HepG2 (cell line): ENCODE measurements around the gene BICDL2. TPM values are rescaled to one million over a fixed set of nuclear protein-coding genes. Genes with fewer than 3 reads are reported as not detected.

Experiments used
- DNMT1 ChIP-seq: sonication (generic); formaldehyde crosslinking; IDR thresholded peaks from 2 replicates; pipeline ENCODE4 v1.5.1; 2020; ENCODE audit warnings: mild to moderate bottlenecking, missing genetic modification reagents
- FOXJ3 ChIP-seq: sonication (generic); formaldehyde crosslinking; IDR thresholded peaks from 2 replicates; pipeline ENCODE4 v1.4.0; 2020; ENCODE audit warnings: missing genetic modification reagents, mild to moderate bottlenecking, borderline replicate concordance
- HOXD1 ChIP-seq: sonication (generic); formaldehyde crosslinking; IDR thresholded peaks from 2 replicates; pipeline ENCODE4 v1.5.0; 2020; ENCODE audit warnings: missing genetic modification reagents
- MIXL1 ChIP-seq: IDR thresholded peaks from 2 replicates; pipeline ENCODE4 v1.6.1; 2016
- NBN ChIP-seq: fragments of 450-650 bp; conservative IDR thresholded peaks from 2 replicates; pipeline ENCODE4 v1.6.1; 2017
- PHB2 ChIP-seq: fragments of 450-650 bp; IDR thresholded peaks from 2 replicates; pipeline ENCODE4 v1.6.1; 2018; ENCODE audit not compliant: partially characterized antibody
- RORA ChIP-seq: sonication (generic); formaldehyde crosslinking; IDR thresholded peaks from 2 replicates; pipeline ENCODE4 v1.5.0; 2020; ENCODE audit warnings: mild to moderate bottlenecking, missing genetic modification reagents, moderate library complexity
- ZNF232 ChIP-seq: sonication (generic); formaldehyde crosslinking; IDR thresholded peaks from 2 replicates; pipeline ENCODE4 v1.4.0; 2020; ENCODE audit warnings: missing genetic modification reagents, borderline replicate concordance
- polyA plus RNA-seq, 8 experiments: library from polyadenylated mRNA; depleted of rRNA in 3 of 8; stranded (reverse) in 7 of 8; unstranded in 1 of 8; fragments of >200 nt; fragmentation: Illumina TruSeq in 4 of 8; extraction: Trizol in 4 of 8; gene quantifications; 2 replicates each; pipeline versions ENCODE4 v1.2.1 to v1.2.3, GENCODE V29; 2011 to 2016; ENCODE audit warnings: low read depth in 4 of 8, missing spikeins in 1 of 8, mixed read lengths in 1 of 8; ENCODE audit not compliant: insufficient read depth in 1 of 8
- total RNA-seq, 5 experiments: library from RNA; depleted of rRNA; stranded (reverse); fragments of >200 nt; fragmentation: Illumina TruSeq; extraction: Trizol; gene quantifications; 2 replicates each; pipeline ENCODE4 v1.2.3, GENCODE V29; 2016; ENCODE audit warnings: low read depth in 1 of 5
- TF ChIP-seq, protein P1 (sequence below): sonication (generic); formaldehyde crosslinking; IDR thresholded peaks from one replicate; pipeline ENCODE4 v1.5.1; 2020; ENCODE audit warnings: mild to moderate bottlenecking, missing genetic modification reagents; ENCODE audit errors: not compliant biosample characterization
- TF ChIP-seq, protein P2 (sequence below): sonication (generic); formaldehyde crosslinking; IDR thresholded peaks from 2 replicates; pipeline ENCODE4 v1.5.0; 2020; ENCODE audit warnings: missing genetic modification reagents, mild to moderate bottlenecking, borderline replicate concordance
- TF ChIP-seq, protein P3 (sequence below): sonication (generic); formaldehyde crosslinking; IDR thresholded peaks from 2 replicates; pipeline ENCODE4 v1.8.0; 2022; ENCODE audit warnings: missing genetic modification reagents, mild to moderate bottlenecking, borderline replicate concordance
- TF ChIP-seq, protein P4 (sequence below): sonication (generic); formaldehyde crosslinking; IDR thresholded peaks from 2 replicates; pipeline ENCODE4 v1.4.0; 2020; ENCODE audit warnings: missing genetic modification reagents

The BICDL2 gene
- total and polyA plus RNA-seq, 2 of the 13 experiments (the other 11 are each of a cell fraction or from before 2014, with no cell fraction given) = 0.12 TPM; not detected in 1

DNA sequence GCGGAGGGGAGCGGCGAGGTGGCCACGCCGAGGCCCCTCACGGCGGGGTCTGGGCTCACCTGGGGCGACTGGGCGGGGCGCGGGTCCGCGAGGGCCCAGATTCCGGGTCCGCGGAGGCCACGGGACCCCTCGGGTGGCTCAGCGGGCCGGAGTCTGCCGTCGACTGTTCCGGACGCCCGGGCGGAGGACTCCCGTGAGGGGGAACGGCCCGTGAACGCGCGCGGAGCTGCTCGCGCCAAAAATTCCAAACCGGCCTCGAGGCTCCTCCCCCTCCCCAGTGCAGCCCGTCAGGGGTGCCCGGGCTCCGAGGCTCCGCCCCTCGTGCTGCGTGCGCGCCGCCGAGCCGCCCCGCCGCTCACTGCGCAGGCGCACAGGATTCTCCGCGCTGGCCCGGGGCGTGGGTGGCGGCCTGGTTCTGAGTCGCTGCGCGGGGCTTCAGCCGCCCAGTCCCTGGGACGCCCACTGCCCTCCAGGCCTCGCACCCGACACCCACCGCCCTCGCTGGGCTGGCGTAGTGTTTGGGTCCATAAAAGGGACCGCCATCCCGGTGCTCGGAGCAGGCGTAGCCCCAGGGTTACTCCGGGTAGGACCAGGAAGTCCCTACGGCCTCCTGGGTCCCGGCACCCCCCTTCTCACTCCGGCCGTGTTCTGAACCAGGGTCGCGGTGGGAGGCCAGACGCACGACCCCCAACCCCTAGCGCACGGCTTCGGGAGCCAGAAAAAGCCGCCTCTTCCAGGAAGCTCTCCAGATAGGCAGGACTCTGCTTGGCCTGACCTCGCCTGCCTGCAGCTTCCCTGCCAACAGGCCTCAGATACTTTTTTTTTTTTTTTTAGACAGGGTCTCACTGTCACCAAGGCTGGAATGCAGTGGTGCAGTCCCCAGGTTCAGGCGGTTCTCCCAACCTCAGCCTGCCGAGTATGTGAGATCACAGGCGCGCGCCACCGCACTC lies 56.2 kb downstream of the BICDL2 start, which contains the start of gene PKMYT1 (continued):
- TF ChIP-seq, protein P1, sequence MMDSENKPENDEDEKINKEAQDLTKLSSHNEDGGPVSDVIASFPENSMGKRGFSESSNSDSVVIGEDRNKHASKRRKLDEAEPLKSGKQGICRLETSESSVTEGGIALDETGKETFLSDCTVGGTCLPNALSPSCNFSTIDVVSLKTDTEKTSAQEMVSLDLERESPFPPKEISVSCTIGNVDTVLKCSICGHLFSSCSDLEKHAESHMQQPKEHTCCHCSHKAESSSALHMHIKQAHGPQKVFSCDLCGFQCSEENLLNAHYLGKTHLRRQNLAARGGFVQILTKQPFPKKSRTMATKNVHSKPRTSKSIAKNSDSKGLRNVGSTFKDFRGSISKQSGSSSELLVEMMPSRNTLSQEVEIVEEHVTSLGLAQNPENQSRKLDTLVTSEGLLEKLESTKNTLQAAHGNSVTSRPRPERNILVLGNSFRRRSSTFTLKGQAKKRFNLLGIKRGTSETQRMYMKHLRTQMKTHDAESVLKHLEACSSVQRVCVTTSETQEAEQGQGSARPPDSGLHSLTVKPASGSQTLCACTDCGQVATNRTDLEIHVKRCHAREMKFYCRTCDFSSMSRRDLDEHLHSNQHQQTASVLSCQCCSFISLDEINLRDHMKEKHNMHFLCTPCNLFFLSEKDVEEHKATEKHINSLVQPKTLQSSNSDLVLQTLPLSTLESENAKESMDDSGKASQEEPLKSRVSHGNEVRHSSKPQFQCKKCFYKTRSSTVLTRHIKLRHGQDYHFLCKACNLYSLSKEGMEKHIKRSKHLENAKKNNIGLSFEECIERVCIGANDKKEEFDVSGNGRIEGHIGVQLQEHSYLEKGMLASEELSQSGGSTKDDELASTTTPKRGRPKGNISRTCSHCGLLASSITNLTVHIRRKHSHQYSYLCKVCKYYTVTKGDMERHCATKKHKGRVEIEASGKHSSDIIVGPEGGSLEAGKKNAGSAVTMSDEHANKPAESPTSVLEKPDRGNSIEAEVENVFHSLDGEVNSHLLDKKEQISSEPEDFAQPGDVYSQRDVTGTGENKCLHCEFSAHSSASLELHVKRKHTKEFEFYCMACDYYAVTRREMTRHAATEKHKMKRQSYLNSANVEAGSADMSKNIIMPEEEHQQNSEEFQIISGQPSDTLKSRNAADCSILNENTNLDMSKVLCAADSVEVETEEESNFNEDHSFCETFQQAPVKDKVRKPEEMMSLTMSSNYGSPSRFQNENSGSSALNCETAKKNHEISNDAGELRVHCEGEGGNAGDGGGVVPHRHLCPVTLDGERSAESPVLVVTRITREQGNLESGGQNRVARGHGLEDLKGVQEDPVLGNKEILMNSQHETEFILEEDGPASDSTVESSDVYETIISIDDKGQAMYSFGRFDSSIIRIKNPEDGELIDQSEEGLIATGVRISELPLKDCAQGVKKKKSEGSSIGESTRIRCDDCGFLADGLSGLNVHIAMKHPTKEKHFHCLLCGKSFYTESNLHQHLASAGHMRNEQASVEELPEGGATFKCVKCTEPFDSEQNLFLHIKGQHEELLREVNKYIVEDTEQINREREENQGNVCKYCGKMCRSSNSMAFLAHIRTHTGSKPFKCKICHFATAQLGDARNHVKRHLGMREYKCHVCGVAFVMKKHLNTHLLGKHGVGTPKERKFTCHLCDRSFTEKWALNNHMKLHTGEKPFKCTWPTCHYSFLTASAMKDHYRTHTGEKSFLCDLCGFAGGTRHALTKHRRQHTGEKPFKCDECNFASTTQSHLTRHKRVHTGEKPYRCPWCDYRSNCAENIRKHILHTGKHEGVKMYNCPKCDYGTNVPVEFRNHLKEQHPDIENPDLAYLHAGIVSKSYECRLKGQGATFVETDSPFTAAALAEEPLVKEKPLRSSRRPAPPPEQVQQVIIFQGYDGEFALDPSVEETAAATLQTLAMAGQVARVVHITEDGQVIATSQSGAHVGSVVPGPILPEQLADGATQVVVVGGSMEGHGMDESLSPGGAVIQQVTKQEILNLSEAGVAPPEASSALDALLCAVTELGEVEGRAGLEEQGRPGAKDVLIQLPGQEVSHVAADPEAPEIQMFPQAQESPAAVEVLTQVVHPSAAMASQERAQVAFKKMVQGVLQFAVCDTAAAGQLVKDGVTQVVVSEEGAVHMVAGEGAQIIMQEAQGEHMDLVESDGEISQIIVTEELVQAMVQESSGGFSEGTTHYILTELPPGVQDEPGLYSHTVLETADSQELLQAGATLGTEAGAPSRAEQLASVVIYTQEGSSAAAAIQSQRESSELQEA (CRISPR knock-in tag) = no peak
- TF ChIP-seq HOXD1 (CRISPR knock-in tag) = peak; percentile 60; the same call in 1 of the 2 replicates
- no peak for TF ChIP-seq NBN
- TF ChIP-seq, protein P2, sequence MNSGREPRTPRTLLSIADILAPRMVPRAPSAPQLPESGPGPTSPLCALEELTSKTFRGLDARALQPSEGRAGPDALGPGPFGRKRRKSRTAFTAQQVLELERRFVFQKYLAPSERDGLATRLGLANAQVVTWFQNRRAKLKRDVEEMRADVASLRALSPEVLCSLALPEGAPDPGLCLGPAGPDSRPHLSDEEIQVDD (CRISPR knock-in tag) = peak; percentile 85; the same call in 1 of the 2 replicates
- TF ChIP-seq DNMT1 (CRISPR knock-in tag) = peak; percentile 86; the same call in 1 of the 2 replicates
- TF ChIP-seq, protein P3, sequence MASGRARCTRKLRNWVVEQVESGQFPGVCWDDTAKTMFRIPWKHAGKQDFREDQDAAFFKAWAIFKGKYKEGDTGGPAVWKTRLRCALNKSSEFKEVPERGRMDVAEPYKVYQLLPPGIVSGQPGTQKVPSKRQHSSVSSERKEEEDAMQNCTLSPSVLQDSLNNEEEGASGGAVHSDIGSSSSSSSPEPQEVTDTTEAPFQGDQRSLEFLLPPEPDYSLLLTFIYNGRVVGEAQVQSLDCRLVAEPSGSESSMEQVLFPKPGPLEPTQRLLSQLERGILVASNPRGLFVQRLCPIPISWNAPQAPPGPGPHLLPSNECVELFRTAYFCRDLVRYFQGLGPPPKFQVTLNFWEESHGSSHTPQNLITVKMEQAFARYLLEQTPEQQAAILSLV (CRISPR knock-in tag) = peak; percentile 30; the same call in 1 of the 2 replicates
- TF ChIP-seq PHB2 = no peak
- TF ChIP-seq MIXL1 (CRISPR knock-in tag) = no peak
- no peak for TF ChIP-seq ZNF232 (CRISPR knock-in tag)
- no peak for TF ChIP-seq RORA (CRISPR knock-in tag)
- TF ChIP-seq FOXJ3 (CRISPR knock-in tag) = no peak; the same call in 1 of the 2 replicates
- TF ChIP-seq, protein P4, sequence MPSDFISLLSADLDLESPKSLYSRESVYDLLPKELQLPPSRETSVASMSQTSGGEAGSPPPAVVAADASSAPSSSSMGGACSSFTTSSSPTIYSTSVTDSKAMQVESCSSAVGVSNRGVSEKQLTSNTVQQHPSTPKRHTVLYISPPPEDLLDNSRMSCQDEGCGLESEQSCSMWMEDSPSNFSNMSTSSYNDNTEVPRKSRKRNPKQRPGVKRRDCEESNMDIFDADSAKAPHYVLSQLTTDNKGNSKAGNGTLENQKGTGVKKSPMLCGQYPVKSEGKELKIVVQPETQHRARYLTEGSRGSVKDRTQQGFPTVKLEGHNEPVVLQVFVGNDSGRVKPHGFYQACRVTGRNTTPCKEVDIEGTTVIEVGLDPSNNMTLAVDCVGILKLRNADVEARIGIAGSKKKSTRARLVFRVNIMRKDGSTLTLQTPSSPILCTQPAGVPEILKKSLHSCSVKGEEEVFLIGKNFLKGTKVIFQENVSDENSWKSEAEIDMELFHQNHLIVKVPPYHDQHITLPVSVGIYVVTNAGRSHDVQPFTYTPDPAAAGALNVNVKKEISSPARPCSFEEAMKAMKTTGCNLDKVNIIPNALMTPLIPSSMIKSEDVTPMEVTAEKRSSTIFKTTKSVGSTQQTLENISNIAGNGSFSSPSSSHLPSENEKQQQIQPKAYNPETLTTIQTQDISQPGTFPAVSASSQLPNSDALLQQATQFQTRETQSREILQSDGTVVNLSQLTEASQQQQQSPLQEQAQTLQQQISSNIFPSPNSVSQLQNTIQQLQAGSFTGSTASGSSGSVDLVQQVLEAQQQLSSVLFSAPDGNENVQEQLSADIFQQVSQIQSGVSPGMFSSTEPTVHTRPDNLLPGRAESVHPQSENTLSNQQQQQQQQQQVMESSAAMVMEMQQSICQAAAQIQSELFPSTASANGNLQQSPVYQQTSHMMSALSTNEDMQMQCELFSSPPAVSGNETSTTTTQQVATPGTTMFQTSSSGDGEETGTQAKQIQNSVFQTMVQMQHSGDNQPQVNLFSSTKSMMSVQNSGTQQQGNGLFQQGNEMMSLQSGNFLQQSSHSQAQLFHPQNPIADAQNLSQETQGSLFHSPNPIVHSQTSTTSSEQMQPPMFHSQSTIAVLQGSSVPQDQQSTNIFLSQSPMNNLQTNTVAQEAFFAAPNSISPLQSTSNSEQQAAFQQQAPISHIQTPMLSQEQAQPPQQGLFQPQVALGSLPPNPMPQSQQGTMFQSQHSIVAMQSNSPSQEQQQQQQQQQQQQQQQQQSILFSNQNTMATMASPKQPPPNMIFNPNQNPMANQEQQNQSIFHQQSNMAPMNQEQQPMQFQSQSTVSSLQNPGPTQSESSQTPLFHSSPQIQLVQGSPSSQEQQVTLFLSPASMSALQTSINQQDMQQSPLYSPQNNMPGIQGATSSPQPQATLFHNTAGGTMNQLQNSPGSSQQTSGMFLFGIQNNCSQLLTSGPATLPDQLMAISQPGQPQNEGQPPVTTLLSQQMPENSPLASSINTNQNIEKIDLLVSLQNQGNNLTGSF (CRISPR knock-in tag) = no peak
